Measurements from ENCODE around the gene TUFM.
"Not testable (repeated sequence)": the region's sequence is repeated elsewhere in the genome, so short reads cannot be mapped to it uniquely, and the experiment has no call there.

The TUFM gene

DNA sequence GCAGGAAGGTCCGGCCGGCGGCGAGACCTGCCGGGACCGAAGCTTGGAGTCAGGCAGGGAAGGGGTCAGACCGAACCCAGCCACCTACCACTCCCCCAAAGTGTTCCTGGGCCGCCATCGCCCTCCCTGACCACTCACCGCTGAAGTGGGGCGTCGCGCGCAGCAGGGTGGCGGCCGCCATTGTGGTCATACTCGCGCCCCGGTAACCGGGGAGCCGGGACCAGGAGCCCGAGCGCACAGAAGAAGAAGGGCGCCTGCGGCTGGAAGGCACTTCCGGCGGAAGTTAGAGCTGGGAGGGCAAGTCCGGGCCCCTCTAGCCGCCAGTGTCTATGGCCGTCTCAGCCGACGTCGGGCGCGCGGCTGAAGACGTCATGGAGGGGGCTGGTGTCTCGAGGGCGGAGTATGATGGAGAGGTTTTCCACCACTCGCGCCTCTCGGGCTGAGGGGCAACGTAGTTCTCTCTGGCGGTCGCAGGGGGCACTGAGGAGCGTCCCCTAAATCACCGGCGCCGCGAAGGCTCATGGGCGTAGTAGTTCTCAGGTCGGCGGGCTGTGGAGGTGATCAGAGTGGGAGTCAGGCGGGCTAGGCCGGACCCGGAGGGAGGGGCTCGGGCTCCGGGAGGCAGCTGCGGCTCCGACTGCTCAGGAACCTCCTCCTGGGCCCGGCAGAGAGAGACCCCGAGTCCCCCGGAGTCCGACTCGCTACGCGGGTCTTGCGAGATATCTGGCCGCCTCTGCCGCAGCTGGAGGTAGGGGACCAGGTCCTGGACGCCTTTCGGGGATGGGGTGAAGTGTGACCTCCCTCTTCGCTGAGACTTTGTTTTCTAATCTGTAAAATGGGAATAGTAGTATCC lies at the start of gene TUFM:
TSS of gene TUFM (minus strand) at position 269 of the 853 bp plus-strand sequence. CDS start at position 190, 79 bp downstream.
- DNase-seq = peak; percentile 98

DNA sequence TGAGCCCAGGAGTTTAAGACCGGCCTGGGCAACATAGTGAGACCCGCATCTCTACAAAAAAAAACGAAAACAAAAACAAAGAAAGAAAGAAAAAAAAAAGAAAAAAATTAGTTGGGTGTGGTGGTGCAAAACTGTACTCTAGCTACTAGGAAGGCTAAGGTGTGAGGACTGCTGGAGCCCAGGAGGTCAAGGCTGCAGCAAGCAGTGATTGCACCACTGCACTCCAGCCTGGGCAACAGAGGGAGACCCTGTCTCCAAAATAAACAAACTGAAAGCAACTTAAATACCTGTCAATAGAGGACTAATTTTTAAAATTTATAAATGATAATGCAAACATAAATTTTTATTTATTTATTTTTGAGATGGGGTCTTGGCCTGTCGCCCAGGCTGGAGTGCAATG lies 49.5 kb upstream of the TUFM start:
- DNase-seq = no peak

DNA sequence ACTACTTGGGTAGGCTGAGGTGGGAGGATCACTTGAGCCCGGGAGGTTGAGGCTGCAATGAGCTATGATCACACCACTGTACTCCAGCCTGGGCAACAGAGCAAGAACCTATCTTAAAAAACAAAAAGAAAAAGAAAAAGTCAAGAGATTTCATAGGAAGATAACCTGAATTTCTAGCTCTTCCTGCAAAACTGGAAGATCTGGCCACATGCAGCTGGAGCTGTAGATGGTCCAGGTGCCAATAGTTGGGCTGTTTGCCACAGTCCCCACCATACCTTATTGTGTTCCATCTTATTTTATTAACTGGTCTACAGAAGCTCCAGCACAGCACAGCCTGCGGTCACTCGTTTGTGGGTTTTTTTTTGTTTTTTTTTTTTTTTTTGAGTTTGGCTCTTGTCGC lies 47.1 kb upstream of the TUFM start:
- no peak for DNase-seq

DNA sequence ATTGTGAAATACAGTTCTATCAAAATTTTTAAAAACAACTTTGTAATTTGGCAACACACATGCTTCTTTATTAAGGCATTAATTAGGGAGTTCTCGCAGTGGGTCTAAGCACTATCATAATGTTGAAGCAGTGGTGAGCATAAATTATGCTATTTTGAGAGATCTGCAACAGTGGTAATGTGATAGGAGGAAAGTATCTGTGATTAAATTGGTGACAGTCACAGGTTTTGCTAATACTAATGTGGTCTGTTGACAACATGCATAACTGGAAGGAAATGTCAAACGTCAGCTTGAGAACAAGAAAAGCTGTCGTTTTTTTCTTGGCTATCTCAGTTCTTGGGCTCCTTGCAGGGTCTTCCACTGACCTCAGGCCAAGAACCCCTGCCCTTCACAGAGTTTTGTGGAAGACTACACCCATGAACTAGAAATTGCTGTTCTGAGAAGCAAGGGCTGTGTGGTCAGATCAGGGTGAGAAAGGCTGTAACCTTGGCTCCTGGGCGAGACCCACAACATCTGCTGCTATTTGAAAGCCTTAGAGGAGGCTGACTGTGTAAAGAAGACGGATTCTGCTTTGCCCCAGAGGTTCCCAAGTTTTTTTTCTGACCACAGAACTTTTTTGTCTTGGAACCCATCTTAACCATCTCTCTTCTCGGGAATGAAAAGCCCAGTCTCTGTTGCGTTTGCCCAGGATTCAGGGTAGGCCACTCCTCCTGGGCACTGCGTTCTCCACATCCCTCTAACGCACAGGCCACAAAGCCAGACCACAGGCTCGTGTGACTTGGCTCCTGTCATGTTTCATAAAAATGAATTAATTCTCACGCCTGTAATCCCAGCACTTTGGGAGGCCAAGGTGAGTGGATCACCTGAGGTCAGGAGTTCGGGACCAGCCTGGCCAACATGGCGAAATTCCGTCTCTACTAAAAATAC lies 46.1 kb upstream of the TUFM start:
- DNase-seq = no peak

DNA sequence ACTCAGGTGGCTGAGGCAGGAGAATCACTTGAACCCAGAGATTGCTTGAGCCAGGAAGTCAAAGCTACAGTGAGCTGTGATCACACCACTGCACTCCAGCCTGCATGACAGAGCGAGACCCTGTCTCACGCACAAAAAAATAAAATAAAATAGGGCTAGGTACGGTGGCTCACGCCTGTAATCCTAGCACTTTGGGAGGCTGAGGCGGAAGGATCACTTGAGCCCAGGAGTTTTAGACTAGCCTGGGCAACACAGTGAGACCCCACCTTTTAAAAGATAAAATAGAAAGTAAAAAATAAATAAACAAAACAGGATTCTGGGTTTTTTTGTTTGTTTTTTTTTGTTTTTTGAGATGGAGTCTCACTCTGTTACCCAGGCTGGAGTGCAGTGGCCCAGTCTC lies 44.2 kb upstream of the TUFM start:
- not testable (repeated sequence) for DNase-seq

DNA sequence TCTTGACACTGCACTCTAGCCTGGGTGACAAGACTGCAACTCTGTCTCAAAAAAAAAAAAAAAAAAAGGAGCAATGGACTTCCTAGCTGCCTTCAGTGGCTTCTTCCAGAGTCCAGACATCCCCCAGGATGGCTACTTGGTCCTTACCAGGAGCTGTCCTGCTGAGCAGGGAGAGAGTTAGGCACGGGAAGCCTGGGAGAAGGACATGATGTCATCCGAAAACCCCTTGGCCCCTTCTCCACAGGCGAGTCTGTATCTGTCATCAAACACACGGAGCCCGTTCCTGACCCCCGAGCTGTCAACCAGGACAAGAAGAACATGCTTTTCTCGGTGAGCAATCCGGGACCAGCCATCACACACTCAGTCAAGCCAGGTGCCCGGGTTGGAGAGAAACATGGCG lies 40.8 kb upstream of the TUFM start:
- DNase-seq = no peak

DNA sequence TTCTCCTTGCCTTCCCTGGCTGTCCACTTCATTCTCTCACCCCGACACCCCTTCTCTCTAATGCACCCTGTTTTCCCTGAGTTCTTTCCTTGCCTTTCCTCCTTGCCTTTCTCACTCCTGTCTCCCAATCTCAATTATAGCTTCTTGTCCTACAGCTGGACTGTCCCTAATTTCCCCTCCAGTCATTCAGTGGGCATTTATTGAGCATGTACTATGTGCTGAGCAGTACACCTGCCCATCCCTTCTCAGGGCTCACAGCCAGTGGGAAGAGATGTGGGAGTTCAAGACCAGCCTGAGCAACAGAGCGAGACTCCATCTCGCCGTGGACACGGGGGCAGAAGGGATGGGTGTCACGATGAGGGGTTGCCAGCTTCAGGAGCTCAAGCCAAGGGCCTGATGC lies 37.9 kb upstream of the TUFM start:
- no peak for DNase-seq

DNA sequence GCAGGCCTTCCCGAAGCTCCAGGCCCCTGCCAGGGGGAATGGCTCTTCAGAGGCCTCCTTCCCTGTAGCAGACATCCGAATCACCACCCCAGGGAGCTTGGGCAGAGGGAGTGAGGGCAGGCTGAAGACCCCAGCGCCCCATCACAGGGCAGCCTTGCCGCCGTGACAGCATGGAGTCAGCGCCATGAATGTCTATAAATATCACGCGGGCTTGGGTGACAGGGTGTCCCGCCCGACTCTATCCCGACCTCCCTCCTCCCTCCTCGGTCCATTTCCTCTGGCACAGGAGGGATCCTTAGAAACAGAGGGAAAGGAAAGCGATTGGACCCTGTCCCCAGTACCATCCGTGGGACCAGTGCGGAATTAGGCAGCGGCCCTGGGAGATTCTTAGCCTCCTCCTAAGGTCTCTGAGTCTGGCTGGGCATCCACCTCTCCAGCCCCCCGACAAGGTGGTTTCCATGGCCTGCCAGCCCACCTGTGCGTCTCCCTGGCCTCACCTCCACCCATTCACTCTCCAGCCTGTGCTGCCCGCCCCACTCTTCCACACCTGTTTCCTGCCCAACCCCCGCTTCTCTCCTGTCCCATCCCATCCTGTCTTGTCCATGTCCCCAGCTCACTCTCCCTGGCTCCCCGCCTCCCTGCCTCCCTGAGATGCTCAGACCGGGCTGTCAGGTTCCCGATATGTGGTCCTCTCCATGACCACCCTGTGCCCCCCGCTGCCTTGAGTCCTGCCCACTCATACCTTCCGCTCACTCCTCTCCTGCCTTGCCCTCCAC lies 37.3 kb upstream of the TUFM start:
- no peak for DNase-seq

DNA sequence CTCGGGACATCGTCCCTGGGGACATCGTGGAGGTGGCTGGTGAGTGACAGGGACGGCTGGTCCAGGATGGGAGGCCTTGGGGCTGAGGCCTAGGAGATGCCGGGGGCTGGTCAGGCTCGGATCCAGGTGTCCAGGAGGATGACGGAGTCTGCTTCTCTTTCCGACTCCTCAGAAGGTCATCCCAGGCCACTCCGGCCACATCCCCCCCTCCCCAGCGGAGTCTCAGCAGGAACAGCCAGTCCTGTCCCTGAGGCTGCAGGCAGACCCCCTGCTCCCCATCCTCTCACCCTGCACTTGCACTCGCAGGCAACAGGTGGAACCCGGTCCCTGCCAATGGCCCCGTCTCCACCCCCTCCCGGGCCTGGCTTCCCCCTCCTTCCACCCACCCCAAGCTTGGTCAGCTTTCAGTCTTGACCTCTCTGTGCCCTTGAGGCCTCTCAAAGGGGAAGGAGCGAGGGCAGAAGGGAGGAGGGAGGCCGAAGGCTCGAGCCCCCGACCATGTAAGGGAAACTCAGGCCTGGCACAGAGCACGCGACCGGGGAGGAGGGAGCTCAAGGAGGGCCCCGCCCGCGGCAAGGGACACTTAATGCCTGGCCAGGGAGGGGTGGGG lies 36.5 kb upstream of the TUFM start:
- DNase-seq = no peak

DNA sequence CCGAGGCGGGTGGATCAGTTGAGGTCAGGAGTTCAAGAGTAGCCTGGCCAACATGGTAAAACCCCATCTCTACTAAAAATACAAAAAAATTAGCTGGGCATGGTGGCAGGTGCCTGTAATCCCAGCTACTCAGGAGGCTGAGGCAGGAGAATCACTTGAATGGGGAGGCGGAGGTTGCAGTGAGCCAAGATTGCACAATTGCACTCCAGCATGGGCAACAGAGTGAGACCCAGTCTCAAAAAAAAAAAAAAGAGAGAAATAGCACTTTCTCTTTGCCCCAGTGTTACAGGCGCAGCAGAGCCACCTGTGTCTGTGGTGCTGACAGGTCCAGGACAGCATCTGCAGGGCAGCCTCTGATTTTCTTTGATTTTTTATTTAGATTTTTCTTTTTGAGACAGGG lies 35.4 kb upstream of the TUFM start:
- DNase-seq = not testable (repeated sequence)

DNA sequence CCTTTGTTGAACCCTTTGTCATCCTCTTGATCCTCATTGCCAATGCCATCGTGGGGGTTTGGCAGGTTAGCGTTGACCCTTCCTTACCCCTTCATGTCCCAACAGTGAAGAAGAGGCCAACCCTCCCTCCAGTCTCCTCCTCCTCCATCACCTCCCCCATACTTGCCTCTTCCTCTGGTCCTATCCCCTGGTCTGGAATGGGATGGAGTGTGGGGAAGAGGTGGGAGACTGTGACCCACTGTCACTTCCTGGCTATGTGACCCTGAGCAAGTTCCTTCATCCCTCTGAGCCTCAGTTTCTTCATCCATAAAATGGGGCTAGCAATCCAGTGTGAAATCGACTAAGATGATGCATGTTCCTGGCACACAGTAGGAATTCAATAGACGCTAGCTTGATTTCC lies 34.8 kb upstream of the TUFM start:
- no peak for DNase-seq

DNA sequence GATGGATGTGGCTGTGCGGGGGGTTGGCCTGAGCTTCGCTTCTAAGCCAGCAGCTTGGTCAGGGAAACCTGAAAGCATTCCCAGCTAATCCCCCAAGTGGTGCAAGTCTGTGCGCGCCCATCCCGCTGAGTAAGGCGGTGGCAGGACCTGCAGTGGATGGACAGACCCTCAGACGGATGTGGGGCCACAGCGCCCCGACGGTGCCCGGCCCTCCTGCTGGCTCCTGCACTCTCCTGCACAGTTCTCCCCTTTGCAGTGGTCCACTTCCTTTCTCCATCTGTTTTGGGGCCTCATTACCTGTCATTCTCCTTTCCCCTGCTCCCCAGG lies 34.4 kb upstream of the TUFM start:
- DNase-seq = no peak

DNA sequence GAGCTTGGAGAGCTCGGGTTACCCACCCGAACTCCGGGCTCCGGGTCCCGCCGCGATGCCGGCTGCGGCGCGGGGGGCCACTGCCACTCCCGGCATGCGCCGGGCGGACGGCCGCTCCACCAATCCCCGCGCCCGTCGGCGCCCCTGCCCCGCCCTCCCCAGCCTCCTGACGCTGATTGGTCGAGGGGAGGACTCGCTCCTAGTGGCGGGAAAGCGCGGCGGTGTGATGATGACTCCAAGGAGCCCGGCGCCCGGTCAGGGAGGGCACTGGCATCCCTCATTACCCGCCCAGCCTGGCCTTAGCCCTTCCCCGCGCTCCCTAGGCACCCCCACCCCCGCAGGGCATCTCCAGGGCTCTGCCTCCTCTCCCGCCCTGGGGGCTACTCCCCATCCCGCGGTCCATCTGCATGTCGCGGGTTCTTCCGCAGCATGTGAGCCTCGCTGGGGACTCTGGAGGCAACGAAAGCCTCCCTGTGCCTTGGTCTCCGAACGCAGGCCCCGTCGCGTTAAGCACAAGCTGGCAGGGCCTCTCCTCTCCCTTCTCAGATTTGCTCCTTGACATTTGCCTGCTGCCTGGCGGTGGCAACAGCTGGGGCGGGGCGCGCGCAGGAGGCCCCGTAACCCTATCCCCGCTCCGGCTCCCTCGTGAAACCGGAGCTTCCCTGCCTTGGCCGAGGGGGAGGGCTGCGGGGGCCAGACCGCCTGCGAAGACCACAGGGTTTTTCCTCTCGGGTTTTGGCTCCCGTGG lies 33.9 kb upstream of the TUFM start:
- peak; percentile 94 for DNase-seq

DNA sequence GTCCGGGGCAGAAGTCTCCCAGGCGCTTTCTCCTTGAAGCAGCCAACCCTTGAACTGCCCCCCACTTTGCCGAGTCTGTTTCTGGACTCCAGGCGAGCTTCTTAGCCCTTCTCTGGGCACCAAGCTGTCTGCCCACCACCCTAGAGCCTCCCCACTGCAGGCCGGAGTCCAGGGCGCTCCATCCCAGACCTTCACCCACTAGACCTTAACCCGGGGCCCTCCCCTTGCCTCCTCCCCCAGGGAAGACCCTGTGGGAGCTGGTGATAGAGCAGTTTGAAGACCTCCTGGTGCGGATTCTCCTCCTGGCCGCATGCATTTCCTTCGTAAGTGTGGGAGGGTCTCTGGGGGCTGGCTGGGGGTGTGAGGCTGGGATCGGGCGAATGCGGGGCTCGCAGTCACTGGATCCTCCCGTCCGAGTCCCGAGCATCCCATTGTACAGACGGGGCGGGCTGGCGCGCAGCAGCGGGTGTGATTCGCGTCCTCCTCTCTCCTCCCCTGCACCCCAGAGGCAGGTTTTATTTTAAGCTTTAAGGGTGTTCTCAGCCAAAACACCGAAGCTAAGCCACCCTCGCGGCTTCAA lies 33.2 kb upstream of the TUFM start:
- peak; percentile 37 for DNase-seq

DNA sequence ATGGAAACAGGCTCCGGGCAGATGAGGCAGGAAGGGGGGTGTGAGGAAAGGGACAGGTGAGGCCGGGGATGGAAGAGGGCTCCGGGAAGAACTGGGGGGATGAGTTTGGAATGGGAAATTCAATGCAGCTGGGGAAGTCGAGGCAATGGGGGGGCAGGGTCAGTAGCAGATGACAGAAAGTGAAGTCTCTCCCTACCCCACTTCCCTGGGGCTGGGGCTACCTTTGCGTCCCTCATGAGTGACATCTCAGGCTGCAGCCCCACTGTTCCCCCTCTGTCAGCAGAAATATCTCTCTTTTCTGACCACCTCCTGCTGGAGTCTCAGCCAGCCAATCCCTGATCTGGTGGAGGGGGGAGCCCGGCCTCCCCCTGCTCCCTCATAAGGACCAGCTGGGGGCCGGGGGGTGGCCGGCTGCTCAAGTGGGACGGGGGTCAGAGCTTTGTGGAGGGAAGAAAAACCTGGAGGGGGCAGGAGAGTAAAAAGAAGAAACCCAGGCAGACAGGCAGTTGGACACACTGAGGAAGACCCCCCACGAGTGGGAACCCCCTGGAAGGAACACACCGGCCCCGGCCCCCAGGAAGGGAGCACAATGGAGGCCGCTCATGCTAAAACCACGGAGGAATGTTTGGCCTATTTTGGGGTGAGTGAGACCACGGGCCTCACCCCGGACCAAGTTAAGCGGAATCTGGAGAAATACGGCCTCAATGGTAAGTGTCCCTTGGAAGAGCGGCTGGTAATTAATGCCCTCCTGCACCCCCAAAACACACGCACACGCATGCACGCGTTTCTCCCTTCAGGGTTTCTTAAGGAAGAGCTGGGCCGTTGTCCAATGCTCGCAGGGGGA lies 32.2 kb upstream of the TUFM start, which contains the start of gene ATP2A1:
TSS of gene ATP2A1 (plus strand) at position 406 of the 844 bp plus-strand sequence. CDS start at position 590, 184 bp downstream.
- DNase-seq = no peak

DNA sequence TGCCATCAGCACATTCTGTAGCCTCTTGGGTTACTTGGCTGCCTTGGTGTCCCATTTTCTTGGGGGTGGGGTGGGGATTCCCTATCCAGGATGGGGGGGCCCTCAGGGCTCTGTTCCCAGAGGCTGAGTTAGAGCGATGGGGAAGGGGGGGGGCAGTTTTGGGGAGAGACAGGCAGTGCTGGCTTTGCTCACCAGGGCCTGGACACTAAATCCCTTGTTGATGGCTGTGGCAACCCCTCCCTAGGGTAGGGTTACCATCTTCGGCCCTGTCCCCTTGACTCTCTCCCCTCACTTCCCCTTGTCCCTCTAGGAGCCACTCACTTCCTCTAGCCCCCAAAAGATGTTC lies 31.5 kb upstream of the TUFM start:
- DNase-seq = no peak

DNA sequence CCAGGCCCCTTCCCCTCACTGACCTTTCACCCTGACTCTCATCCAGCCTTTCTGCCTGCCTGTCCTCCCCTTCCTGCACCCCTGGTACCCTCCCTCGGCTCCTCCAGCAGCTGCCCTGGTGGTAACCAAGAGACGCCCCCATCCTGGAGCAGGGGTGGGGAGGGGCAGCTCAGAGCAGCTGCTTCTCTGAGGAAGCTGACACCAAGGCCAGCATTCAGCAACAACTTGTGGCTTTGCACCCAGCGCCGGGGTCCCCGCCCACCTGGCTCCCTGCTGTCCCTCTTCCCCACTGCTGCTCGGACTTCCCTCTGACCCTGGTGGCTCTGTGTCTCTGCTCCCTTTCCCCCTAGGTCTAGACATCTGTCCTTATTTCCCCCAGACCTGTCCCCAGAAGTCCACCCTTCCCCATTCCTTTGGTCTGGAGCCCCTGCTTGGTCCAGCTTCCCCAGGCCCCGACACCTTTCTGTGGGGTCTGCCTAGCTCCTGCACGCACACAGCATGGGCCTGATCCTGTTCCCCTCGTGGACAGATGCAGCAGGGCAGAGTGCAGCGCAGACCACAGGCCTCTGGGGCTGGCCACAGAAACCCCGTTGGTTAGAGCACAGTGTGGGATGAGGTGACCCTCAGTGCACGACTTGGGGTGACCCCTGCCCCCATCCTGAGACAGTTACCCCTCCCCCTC lies 31.0 kb upstream of the TUFM start:
- DNase-seq = no peak

DNA sequence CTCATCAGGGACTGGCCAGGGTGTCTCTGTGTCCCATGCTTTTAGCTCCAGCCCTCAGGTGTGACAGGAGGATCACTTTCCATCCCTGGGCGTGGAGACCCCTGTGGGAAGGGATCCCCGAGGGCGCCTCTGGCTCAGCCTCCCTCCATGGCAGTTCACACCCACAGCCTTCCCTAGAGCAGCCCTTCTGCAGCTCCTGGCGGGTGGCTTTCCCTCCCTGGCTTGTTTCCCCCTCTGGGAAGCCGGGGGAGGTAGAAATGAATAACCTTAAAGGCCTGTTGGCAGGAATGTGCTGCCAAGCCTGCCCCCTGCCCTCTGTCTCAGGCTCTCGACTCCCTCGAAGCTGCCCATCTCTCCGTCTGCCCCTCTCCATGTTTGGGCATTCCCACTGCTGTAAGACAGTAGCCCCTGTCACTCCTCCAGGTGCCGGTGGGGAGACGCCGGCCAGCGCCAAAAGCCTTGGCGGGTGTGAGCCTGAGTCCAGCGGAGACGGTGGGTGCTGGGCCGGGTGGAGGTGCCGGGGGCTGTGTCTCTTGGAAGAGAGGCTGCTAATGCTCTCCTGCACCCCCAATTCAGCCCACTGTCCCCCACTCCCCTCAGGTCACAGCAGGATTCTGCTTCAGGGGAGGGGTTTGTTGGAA lies 30.0 kb upstream of the TUFM start:
- DNase-seq = no peak

All from stimulated activated CD8-positive, alpha-beta memory T cell treated with anti-CD3 and anti-CD28 coated beads, Interleukin-4, amount 100 ng/mL, for 48 hours (primary cell).